HG03378 (cell line): ENCODE results near the gene CHDH.

Experiments used
- ATAC-seq: cut with Tn5 transposase; IDR thresholded peaks from one replicate; pipeline ENCODE4 v1.9.1; 2021; ENCODE audit warnings: mild to moderate bottlenecking, moderate library complexity; ENCODE audit not compliant: unreplicated experiment

Gene CHDH

DNA sequence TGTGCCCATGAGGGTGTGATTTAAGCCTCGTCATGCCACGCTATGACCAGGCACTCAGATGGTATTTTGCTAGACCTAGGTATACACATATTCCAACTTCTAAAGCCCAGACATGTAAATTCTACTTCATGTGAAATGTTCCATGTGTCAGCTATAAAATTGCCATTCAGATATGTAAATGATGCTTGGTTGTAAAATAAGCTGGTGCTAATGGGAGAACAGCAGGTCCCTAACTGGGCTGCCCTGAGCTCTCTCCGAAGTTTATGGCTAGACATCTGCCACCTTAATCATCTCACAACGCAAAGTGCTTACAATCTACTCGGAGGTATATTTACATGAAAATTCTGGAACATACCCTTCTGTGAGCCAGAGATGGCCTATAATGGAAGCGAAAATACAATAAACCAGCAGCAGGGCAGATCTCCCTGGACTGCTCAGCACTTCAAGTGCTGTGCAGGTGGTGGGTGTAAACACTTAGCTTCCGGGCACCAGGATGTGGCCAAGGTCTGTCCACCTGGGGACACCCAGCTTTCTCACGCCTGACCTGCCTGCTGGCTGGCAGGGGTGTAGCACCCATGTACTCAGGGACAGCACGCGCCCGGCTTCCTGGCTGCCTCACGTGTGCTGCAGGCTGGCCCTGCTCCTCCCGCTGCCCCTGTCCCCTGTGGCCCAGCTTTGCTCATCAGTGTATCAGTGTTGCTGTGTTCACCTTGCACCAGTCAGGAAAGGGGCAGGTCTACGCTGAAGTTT is 82.0 kb downstream of the CHDH start:
- ATAC-seq: no peak

GRCh38 chr3:53763353-53763752 is 82.9 kb downstream of the CHDH start:
- ATAC-seq: no peak
